Measurements from ENCODE around the gene PRF1. TPM values are rescaled to one million over a fixed set of nuclear protein-coding genes. Genes with fewer than 3 reads are reported as not detected.
A peak's percentile ranks its signal among the peaks of the same experiment; 100 is the strongest.

The PRF1 gene
- total and polyA plus RNA-seq, 9 donors, result 0.28 to 1.6 (median 0.53) TPM

GRCh38 chr10:70561070-70561469 lies 41.5 kb downstream of the PRF1 start:
- H3K27ac ChIP-seq (ENCODE audit: low read length), result peak overlapping the region; percentile 76
- H3K4me1 ChIP-seq (ENCODE audit: control insufficient read depth, insufficient read depth, low read length), result peaks cover 55% of the 10 kb centered on the region
- no peaks in the 10 kb centered on the region for H3K9me3 ChIP-seq (replicated peaks; ENCODE audit: control insufficient read depth, low read depth, low read length)
- H3K27me3 ChIP-seq (ENCODE audit: control insufficient read depth, insufficient read depth, low read length), result no peaks in the 10 kb centered on the region
- peak; percentile 54 for DNase-seq
- WGBS (ENCODE audit: insufficient coverage), result 39% methylated on average over 3 of the region's 10 CpGs
- H3K4me3 ChIP-seq (ENCODE audit: low read length), result no peak overlapping the region
- H3K36me3 ChIP-seq (ENCODE audit: control insufficient read depth, insufficient read depth, low read length), result peaks cover 11% of the 10 kb centered on the region

- peaks cover 12% of the 10 kb centered on the region for H3K36me3 ChIP-seq (ENCODE audit: control insufficient read depth, insufficient read depth, low read length)
- no peaks in the 10 kb centered on the region for H3K27me3 ChIP-seq (ENCODE audit: control insufficient read depth, insufficient read depth, low read length)
- H3K27ac ChIP-seq (ENCODE audit: low read length), result peak overlapping the region; percentile 62
- peaks cover 55% of the 10 kb centered on the region for H3K4me1 ChIP-seq (ENCODE audit: control insufficient read depth, insufficient read depth, low read length)
- DNase-seq, result no peak
- no peaks in the 10 kb centered on the region for H3K9me3 ChIP-seq (replicated peaks; ENCODE audit: control insufficient read depth, low read depth, low read length)
- H3K4me3 ChIP-seq (ENCODE audit: low read length), result no peak overlapping the region
- WGBS (ENCODE audit: insufficient coverage), result 80% methylated on average over 12 of the region's 14 CpGs
Measured at GRCh38 chr10:70560511-70560941, 42.0 kb downstream of the PRF1 start.

- Histone ChIP-seq H3K27ac (ENCODE audit: low read length) (peak overlapping the region; percentile 35), H3K36me3 (ENCODE audit: control insufficient read depth, insufficient read depth, low read length) (peaks cover 13% of the 10 kb centered on the region)
- 87% methylated on average over 5 of the region's 5 CpGs for WGBS (ENCODE audit: insufficient coverage)
Measured at GRCh38 chr10:70559861-70560260, 42.7 kb downstream of the PRF1 start.

GRCh38 chr10:70558871-70559810 lies 43.4 kb downstream of the PRF1 start:
- Histone ChIP-seq H3K4me1 (ENCODE audit: control insufficient read depth, insufficient read depth, low read length) (peaks cover 52% of the 10 kb centered on the region), H3K27me3 (ENCODE audit: control insufficient read depth, insufficient read depth, low read length) (no peaks in the 10 kb centered on the region), H3K9me3 (replicated peaks; ENCODE audit: control insufficient read depth, low read depth, low read length) (no peaks in the 10 kb centered on the region), H3K36me3 (ENCODE audit: control insufficient read depth, insufficient read depth, low read length) (peaks cover 11% of the 10 kb centered on the region), H3K4me3 (ENCODE audit: low read length) (no peak overlapping the region), H3K27ac (ENCODE audit: low read length) (peak overlapping the region; percentile 35)
- peak; percentile 65 for DNase-seq
- 38% methylated on average over 17 of the region's 20 CpGs for WGBS (ENCODE audit: insufficient coverage)

More at GRCh38 chr10:70559861-70560260, 42.7 kb downstream of the PRF1 start:
- Histone ChIP-seq H3K4me3 (ENCODE audit: low read length) (no peak overlapping the region), H3K4me1 (ENCODE audit: control insufficient read depth, insufficient read depth, low read length) (peaks cover 52% of the 10 kb centered on the region), H3K9me3 (replicated peaks; ENCODE audit: control insufficient read depth, low read depth, low read length) (no peaks in the 10 kb centered on the region), H3K27me3 (ENCODE audit: control insufficient read depth, insufficient read depth, low read length) (no peaks in the 10 kb centered on the region)
- no peak for DNase-seq

- Histone ChIP-seq H3K4me1 (ENCODE audit: control insufficient read depth, insufficient read depth, low read length) (peaks cover 52% of the 10 kb centered on the region), H3K4me3 (ENCODE audit: low read length) (no peak overlapping the region), H3K27me3 (ENCODE audit: control insufficient read depth, insufficient read depth, low read length) (no peaks in the 10 kb centered on the region), H3K27ac (ENCODE audit: low read length) (no peak overlapping the region), H3K36me3 (ENCODE audit: control insufficient read depth, insufficient read depth, low read length) (peaks cover 8% of the 10 kb centered on the region), H3K9me3 (replicated peaks; ENCODE audit: control insufficient read depth, low read depth, low read length) (no peaks in the 10 kb centered on the region)
- 87% methylated on average over 8 of the region's 11 CpGs for WGBS (ENCODE audit: insufficient coverage)
- DNase-seq, result no peak
Measured at GRCh38 chr10:70558295-70558694, 44.2 kb downstream of the PRF1 start.

- Histone ChIP-seq H3K9me3 (replicated peaks; ENCODE audit: control insufficient read depth, low read depth, low read length) (no peaks in the 10 kb centered on the region), H3K27ac (ENCODE audit: low read length) (no peak overlapping the region), H3K36me3 (ENCODE audit: control insufficient read depth, insufficient read depth, low read length) (peaks cover 11% of the 10 kb centered on the region), H3K27me3 (ENCODE audit: control insufficient read depth, insufficient read depth, low read length) (no peaks in the 10 kb centered on the region), H3K4me3 (ENCODE audit: low read length) (no peak overlapping the region), H3K4me1 (ENCODE audit: control insufficient read depth, insufficient read depth, low read length) (peaks cover 52% of the 10 kb centered on the region)
- DNase-seq, result no peak
- 67% methylated on average over 1 of the region's 2 CpGs for WGBS (ENCODE audit: insufficient coverage)
Measured at GRCh38 chr10:70557876-70558275, 44.7 kb downstream of the PRF1 start.

GRCh38 chr10:70557086-70557845 lies 45.3 kb downstream of the PRF1 start:
- H3K9me3 ChIP-seq (replicated peaks; ENCODE audit: control insufficient read depth, low read depth, low read length), result no peaks in the 10 kb centered on the region
- DNase-seq, result no peak
- H3K36me3 ChIP-seq (ENCODE audit: control insufficient read depth, insufficient read depth, low read length), result peaks cover 11% of the 10 kb centered on the region
- WGBS (ENCODE audit: insufficient coverage), result 94% methylated on average over 4 of the region's 11 CpGs
- H3K27me3 ChIP-seq (ENCODE audit: control insufficient read depth, insufficient read depth, low read length), result no peaks in the 10 kb centered on the region
- H3K4me1 ChIP-seq (ENCODE audit: control insufficient read depth, insufficient read depth, low read length), result peaks cover 52% of the 10 kb centered on the region
- no peak overlapping the region for H3K4me3 ChIP-seq (ENCODE audit: low read length)
- no peak overlapping the region for H3K27ac ChIP-seq (ENCODE audit: low read length)

- no peak overlapping the region for H3K4me3 ChIP-seq (ENCODE audit: low read length)
- H3K4me1 ChIP-seq (ENCODE audit: control insufficient read depth, insufficient read depth, low read length), result peaks cover 48% of the 10 kb centered on the region
- H3K9me3 ChIP-seq (replicated peaks; ENCODE audit: control insufficient read depth, low read depth, low read length), result no peaks in the 10 kb centered on the region
- DNase-seq, result no peak
- no peak overlapping the region for H3K27ac ChIP-seq (ENCODE audit: low read length)
- WGBS (ENCODE audit: insufficient coverage), result 85% methylated on average over 11 of the region's 11 CpGs
- no peaks in the 10 kb centered on the region for H3K27me3 ChIP-seq (ENCODE audit: control insufficient read depth, insufficient read depth, low read length)
- H3K36me3 ChIP-seq (ENCODE audit: control insufficient read depth, insufficient read depth, low read length), result peaks cover 11% of the 10 kb centered on the region
Measured at GRCh38 chr10:70555371-70555770, 47.2 kb downstream of the PRF1 start.

- H3K36me3 ChIP-seq (ENCODE audit: control insufficient read depth, insufficient read depth, low read length), result peaks cover 12% of the 10 kb centered on the region
- 64% methylated on average over 4 of the region's 6 CpGs for WGBS (ENCODE audit: insufficient coverage)
- no peak overlapping the region for H3K4me3 ChIP-seq (ENCODE audit: low read length)
- H3K27me3 ChIP-seq (ENCODE audit: control insufficient read depth, insufficient read depth, low read length), result no peaks in the 10 kb centered on the region
- H3K4me1 ChIP-seq (ENCODE audit: control insufficient read depth, insufficient read depth, low read length), result peaks cover 37% of the 10 kb centered on the region
- no peaks in the 10 kb centered on the region for H3K9me3 ChIP-seq (replicated peaks; ENCODE audit: control insufficient read depth, low read depth, low read length)
- peak overlapping the region; percentile 86 for H3K27ac ChIP-seq (ENCODE audit: low read length)
- DNase-seq, result peak; percentile 82
Measured at GRCh38 chr10:70552586-70552985, 50.0 kb downstream of the PRF1 start.

GRCh38 chr10:70551971-70552422 lies 50.5 kb downstream of the PRF1 start:
- H3K27ac ChIP-seq (ENCODE audit: low read length), result peak overlapping the region; percentile 86
- H3K4me1 ChIP-seq (ENCODE audit: control insufficient read depth, insufficient read depth, low read length), result peaks cover 37% of the 10 kb centered on the region
- peak; percentile 90 for DNase-seq
- WGBS (ENCODE audit: insufficient coverage), result 38% methylated on average over 10 of the region's 19 CpGs
- H3K27me3 ChIP-seq (ENCODE audit: control insufficient read depth, insufficient read depth, low read length), result no peaks in the 10 kb centered on the region
- no peaks in the 10 kb centered on the region for H3K9me3 ChIP-seq (replicated peaks; ENCODE audit: control insufficient read depth, low read depth, low read length)
- peaks cover 12% of the 10 kb centered on the region for H3K36me3 ChIP-seq (ENCODE audit: control insufficient read depth, insufficient read depth, low read length)
- no peak overlapping the region for H3K4me3 ChIP-seq (ENCODE audit: low read length)
